SU-DHL-6 (cell line): ENCODE measurements around the gene MAPKBP1.

Experiments used
- CTCF ChIP-seq: fragments of 200-600 bp; sonication (generic); IDR thresholded peaks from one replicate; pipeline ENCODE4 v1.5.1; 2017; ENCODE audit warnings: antibody characterized with exemption, mild to moderate bottlenecking, low read length, moderate library complexity; ENCODE audit not compliant: insufficient read depth, poor library complexity, severe bottlenecking
- EZH2phosphoT487 ChIP-seq: fragments of 200-600 bp; sonication (generic), shearing (Covaris generic); conservative IDR thresholded peaks from 2 replicates; pipeline ENCODE4 v1.6.1; 2018; ENCODE audit warnings: mild to moderate bottlenecking, antibody characterized with exemption, low read length, moderate library complexity, mixed read lengths

- TF ChIP-seq CTCF (no peak), EZH2phosphoT487 (no peak)
Observed at GRCh38 chr15:41852736-41853590, 78.7 kb downstream of the MAPKBP1 start.
